CD4-positive, alpha-beta T cell treated with Interleukin-12 subunit alpha and Interleukin-12 subunit beta, for 1 hour (primary cell): ENCODE measurements around the gene STARD10.
"Not testable (repeated sequence)": the region's sequence is repeated elsewhere in the genome, so short reads cannot be mapped to it uniquely, and the experiment has no call there.

Source experiments
- DNase-seq: peaks from one replicate; pipeline ENCODE4 v3.0.0-alpha.2; 2020

STARD10 gene

GRCh38 chr11:72793425-72794367, at the start of gene STARD10:
Gene STARD10, minus strand, starts transcription at chr11:72794047. Its CDS starts 12,866 bp downstream, at chr11:72781181.
- DNase-seq, result peak; percentile 96

DNA sequence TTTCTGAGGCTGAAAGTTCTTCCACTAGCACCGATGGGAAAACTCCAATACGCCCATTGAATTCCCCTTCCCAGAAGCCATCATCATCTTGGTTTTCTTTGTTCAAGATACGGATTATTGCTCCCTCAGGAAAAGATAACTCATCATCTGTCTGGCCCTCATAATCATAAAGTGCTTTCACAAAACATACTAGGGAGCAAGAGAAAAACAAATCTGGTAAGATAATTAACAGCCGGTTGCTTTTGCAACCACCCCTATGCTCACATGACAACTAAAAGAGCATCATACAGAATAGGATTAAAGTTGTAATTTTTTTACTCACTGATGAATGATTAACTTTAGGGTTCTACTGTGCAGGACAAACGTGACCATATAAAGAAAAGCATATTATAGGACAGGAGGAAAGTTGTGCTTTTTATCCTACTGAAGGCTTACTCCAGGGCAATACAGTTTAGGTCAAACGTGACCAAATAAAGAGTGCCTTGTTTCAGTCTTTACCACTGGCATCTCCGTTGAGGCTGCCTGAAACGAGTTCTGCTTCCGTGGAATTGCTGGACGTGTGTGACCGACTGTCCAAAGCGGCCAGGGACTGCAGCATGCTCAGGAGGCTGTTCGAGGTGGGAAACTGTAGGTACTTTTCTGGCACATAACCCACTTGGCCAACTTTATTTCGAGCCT, 48.9 kb upstream of the STARD10 start:
- DNase-seq, result no peak

- DNase-seq, result no peak
Measured at GRCh38 chr11:72842126-72842525, 48.3 kb upstream of the STARD10 start.

DNA sequence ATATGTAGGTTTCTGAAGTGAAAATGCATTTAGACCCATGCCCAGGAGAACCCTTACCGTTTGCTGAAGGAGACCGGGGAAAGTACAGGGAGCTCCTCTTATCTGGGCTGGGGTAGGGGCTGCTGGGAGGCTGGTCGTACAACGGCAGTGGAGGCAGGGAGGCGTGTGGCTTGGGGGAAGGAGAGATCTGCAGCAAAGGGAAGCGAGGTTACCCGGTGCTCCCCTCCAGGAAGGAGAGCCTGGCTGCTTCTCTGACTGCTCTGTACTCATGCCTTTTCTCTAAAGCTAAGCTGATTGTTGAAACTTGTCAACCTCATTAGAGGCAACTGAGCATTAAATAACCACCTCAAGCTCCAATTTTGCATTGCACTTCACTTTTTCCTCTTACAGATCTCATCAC, 47.5 kb upstream of the STARD10 start:
- DNase-seq, result no peak

DNA sequence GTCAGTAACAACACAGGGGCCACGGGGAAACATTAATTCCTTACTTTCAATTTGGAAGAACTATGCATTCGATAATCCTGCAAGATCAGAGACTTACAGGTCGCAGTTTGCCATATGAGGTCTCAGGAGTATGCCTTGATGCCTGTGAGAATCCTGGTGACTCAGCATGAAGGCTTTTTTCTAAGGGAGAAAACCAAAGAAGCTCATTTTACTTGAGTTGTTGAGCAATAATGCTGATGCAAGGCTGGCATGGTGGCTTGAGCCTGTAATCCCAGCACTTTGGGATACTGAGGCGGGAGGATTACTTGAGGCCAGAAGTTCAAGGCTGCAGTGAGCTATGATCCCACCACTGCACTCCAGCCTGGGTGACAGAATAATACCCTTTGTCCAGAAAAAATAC, 46.9 kb upstream of the STARD10 start:
- no peak for DNase-seq

- DNase-seq, result no peak
Measured at GRCh38 chr11:72838691-72839305, 45.0 kb upstream of the STARD10 start.

GRCh38 chr11:72836111-72836510, 42.3 kb upstream of the STARD10 start:
- DNase-seq, result no peak

GRCh38 chr11:72834905-72835304, 41.1 kb upstream of the STARD10 start:
- DNase-seq, result no peak

DNA sequence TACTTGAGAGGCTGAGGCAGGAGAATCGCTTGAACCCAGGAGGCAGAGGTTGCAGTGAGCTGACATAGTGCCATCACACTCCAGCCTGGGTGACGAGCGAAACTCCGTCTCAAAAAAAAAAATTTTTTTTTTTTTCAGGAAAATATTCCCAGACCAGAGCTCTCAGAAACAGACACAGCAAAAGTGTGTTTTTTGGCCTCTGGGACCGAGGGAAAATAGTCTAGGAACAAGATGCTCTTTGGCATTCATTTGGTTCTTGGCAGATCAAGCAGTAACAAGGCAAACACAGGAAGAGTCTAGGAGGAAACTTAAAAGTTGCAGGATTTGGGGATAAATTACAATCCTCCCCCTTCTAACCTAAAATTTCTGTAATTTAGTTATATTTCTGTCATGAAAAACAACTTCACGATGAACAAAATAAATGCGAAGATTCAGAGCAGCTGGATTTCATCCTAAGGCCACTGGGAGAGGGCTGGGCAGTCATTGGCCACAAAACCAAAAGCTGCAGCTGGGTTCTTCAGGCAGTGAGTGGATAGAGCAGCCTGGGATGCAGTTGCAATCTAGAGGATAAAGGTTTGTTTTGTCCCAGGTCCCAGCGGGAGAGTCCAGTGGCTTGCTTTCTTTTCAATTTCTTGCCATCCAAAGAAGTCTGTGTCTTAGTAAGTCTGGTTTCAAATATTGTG, 40.1 kb upstream of the STARD10 start:
- no peak for DNase-seq

DNA sequence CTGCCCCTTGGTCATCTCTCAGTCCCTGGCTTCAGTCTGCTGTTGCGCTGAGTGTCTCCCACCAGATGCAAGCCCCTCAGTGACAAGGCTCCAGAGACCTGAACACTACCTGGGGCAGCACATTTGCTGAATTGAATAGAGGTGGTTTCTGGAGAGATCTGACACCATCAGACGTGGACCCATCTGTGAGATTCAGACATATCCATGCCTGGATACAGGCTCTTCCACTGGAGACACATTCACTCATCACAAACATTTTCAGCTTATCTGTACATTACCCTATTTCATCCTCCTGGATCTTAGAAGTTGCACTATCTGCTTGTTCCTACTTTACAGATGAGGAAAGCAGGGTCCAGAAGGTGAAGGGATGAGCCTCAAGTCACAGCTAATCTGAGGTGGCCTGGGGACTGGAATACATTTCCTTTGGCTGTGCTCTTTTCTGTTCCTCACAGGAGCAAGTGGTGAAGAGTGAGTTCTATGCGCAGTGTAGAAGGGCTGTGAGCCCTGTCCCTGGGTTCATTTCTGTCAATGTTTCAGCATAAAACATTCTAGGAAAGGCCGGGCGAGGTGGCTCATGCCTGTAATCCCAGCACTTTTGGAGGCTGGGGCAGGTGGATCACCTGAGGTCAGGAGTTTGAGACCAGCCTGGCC, 39.4 kb upstream of the STARD10 start:
- DNase-seq, result no peak

- no peak for DNase-seq
Measured at GRCh38 chr11:72832301-72833082, 38.6 kb upstream of the STARD10 start.

DNA sequence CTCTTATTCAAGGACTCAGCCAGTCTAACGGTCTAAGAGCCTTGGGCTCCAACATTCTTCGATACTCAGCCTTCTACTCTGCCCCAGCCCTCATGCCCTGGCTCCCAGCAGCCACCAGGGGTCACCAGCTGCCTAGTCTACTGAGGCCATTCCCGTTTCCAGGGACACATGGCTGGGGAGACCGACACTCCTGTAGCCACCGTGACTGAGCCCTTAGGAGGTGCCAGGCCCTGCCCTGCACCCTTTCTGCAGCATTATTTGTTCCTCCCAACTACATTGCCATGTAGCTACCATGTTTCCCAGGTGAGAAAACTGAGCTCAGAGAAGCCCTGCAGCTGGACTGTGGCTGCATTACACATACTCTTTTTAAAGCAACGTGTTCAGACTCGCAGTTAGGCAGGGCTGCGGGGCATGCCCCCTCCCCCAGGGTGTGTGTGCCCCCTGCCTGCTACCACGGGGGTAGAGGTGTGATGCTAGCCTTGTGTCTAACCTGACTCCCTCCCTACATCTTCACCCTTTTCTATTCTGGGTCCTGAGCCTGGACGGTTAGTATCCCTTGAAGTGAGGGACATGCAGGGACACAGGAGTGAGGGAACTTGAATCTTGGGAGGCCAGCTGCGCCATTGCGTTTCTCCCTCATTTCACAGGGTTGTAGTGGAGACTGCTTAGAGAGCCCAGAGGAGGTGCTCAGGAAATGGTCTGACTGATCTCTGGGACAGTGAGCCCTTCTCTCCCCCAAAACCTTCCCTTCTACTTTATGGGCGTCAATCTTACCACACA, 37.9 kb upstream of the STARD10 start:
- peak; percentile 58 for DNase-seq

DNA sequence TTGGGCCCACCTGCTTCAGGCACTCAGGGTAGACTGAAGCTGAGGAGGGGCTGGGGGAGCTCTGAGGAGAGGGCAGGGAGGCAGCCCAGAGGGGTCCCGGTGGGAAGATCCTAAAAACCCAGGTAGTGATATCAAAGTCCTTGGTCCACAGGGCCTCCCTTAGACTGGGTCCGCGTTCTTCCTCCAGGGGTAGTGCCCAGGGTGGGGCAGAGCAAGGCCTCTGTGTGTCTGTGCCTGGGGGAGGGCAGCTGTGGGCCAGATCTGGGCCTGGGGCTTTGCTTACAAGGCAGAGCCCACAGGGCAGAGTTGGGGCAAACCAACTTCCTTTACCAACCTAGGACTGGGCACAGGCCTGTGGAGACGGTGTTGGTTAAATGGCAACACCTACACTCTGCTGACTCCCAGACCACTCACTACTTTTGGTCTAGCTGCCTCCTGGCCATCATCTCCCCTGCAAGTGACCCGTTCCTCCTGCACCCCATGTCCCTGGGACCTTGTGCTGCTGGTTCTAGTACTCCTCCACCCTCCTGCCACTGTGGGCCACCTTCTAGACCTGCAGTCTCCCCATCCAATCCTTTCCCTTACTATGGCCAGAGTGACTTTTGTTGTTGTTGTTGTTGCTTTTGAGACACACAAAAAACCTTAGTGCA, 36.2 kb upstream of the STARD10 start:
- DNase-seq, result no peak

GRCh38 chr11:72829178-72829577, 35.3 kb upstream of the STARD10 start:
- no peak for DNase-seq

- no peak for DNase-seq
Measured at GRCh38 chr11:72828692-72829101, 34.9 kb upstream of the STARD10 start.

- DNase-seq, result no peak
Measured at GRCh38 chr11:72828081-72828567, 34.3 kb upstream of the STARD10 start.

GRCh38 chr11:72827656-72828055, 33.8 kb upstream of the STARD10 start:
- DNase-seq, result not testable (repeated sequence)

DNA sequence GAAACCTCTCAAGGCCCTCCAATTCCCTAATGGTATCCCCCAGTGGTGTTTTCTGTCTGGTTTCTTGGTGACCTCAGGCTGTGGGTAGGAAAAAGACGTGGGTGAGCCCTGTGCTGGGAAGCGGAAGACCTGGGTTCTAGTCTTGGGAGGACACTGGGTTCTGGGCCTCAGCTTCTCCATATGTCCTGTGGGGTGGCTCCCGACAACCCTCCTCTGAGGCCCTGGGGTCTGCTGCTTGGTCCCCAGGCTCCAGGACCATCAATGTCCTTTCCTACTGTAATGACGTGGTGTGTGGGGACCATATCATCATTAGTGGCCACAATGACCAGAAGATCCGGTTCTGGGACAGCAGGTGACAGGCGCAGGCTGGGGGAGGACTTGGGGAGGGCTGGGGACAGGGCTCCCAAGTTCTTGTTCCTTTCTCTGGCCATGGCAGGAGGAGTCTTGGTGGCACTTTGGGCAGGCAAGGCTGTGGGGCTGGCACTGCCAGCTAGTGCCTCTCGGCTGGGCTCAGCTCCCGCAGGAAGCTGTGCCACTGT, 33.2 kb upstream of the STARD10 start:
- DNase-seq, result no peak

GRCh38 chr11:72826191-72826941, 32.5 kb upstream of the STARD10 start:
- DNase-seq, result no peak
